IPS-18c (cell line): ENCODE measurements around the gene CALCR.
"Not testable (repeated sequence)": the region's sequence is repeated elsewhere in the genome, so short reads cannot be mapped to it uniquely, and the experiment has no call there.

ENCODE experiments used
- H3K4me3 ChIP-seq: 2 replicates; pipeline ENCODE4 v1.7.0; 2013; ENCODE audit warnings: low read depth, mild to moderate bottlenecking, low read length, moderate library complexity; ENCODE audit not compliant: insufficient read depth
- H3K9me3 ChIP-seq: one replicate; pipeline ENCODE4 v1.6.1; 2013; ENCODE audit warnings: mild to moderate bottlenecking, low read length, moderate library complexity; ENCODE audit not compliant: control insufficient read depth, insufficient read depth

CALCR gene

GRCh38 chr7:93574646-93575554 lies at the start of gene CALCR:
CALCR (minus strand) TSS chr7:93574724; CDS start chr7:93486981, 87,743 bp downstream.
- Histone ChIP-seq H3K9me3 (no peaks in the 10 kb centered on the region), H3K4me3 (peak within 1 kb of the TSS; percentile 60)

GRCh38 chr7:93623816-93624215 lies 49.3 kb upstream of the CALCR start:
- Histone ChIP-seq H3K4me3 (no peak overlapping the region), H3K9me3 (peaks cover 2% of the 10 kb centered on the region)

GRCh38 chr7:93622036-93623033 lies 47.8 kb upstream of the CALCR start:
- Histone ChIP-seq H3K9me3 (peaks cover 2% of the 10 kb centered on the region), H3K4me3 (no peak overlapping the region)

GRCh38 chr7:93620864-93621263 lies 46.3 kb upstream of the CALCR start:
- Histone ChIP-seq H3K9me3 (peaks cover 2% of the 10 kb centered on the region), H3K4me3 (no peak overlapping the region)

GRCh38 chr7:93620057-93620456 lies 45.5 kb upstream of the CALCR start:
- Histone ChIP-seq H3K9me3 (peaks cover 2% of the 10 kb centered on the region), H3K4me3 (no peak overlapping the region)

- Histone ChIP-seq H3K9me3 (no peaks in the 10 kb centered on the region), H3K4me3 (no peak overlapping the region)
These were observed 26.8 kb upstream of the CALCR start for GRCh38 chr7:93601363-93601762.

- H3K4me3 ChIP-seq, result no peak overlapping the region
These were observed 19.7 kb upstream of the CALCR start for GRCh38 chr7:93594250-93594649.

GRCh38 chr7:93592588-93593266 lies 18.2 kb upstream of the CALCR start:
- no peaks in the 10 kb centered on the region for H3K9me3 ChIP-seq
- H3K4me3 ChIP-seq, result no peak overlapping the region

More at GRCh38 chr7:93594250-93594649, 19.7 kb upstream of the CALCR start:
- no peaks in the 10 kb centered on the region for H3K9me3 ChIP-seq

GRCh38 chr7:93591224-93592050 lies 16.9 kb upstream of the CALCR start:
- not testable (repeated sequence) for H3K9me3 ChIP-seq, H3K4me3 ChIP-seq

- H3K4me3 ChIP-seq, H3K9me3 ChIP-seq: not testable (repeated sequence)
These were observed 11.9 kb upstream of the CALCR start for GRCh38 chr7:93586479-93586865.

GRCh38 chr7:93585694-93586478 lies 11.4 kb upstream of the CALCR start:
- not testable (repeated sequence) for H3K9me3 ChIP-seq, H3K4me3 ChIP-seq

- Histone ChIP-seq H3K4me3 (no peak overlapping the region), H3K9me3 (no peaks in the 10 kb centered on the region)
These were observed 4.9 kb upstream of the CALCR start for GRCh38 chr7:93579431-93579830.

GRCh38 chr7:93578762-93579161 lies 4.2 kb upstream of the CALCR start:
- H3K9me3 ChIP-seq, result no peaks in the 10 kb centered on the region
- H3K4me3 ChIP-seq, result no peak overlapping the region

GRCh38 chr7:93575555-93576399 lies 1.3 kb upstream of the CALCR start:
- H3K4me3 ChIP-seq, result peak overlapping the region; percentile 60
- H3K9me3 ChIP-seq, result no peaks in the 10 kb centered on the region

- Histone ChIP-seq H3K9me3 (no peaks in the 10 kb centered on the region), H3K4me3 (peak overlapping the region; percentile 60)
These were observed 267 bp downstream of the CALCR start for GRCh38 chr7:93574269-93574645.
